Mucosa of descending colon (tissue), 3 donors: ENCODE measurements around the gene SLC25A46. TPM values are rescaled to one million over a fixed set of nuclear protein-coding genes. Genes with fewer than 3 reads are reported as not detected.
"Not testable (repeated sequence)": the region's sequence is repeated elsewhere in the genome, so short reads cannot be mapped to it uniquely, and the experiment has no call there.

ENCODE experiments used
- ATAC-seq: fragments of 200-7000 bp; cut with Tn5 transposase; one replicate; pipeline ENCODE4 v1.9.1; 2020; ENCODE audit warnings: mild to moderate bottlenecking, moderate library complexity
- DNase-seq, 3 donors: peaks; one replicate each; pipeline ENCODE4 v3.0.0-alpha.2; 2020
- H3K36me3 ChIP-seq: fragments of 200-600 bp; one replicate; pipeline ENCODE4 v1.8.0; 2021; ENCODE audit warnings: low read depth, mild to moderate bottlenecking
- H3K4me1 ChIP-seq: fragments of 200-600 bp; one replicate; pipeline ENCODE4 v1.8.0; 2021; ENCODE audit warnings: low read depth, mild to moderate bottlenecking
- H3K4me3 ChIP-seq: fragments of 200-600 bp; one replicate; pipeline ENCODE4 v1.8.0; 2021; ENCODE audit warnings: mild to moderate bottlenecking
- H3K9me3 ChIP-seq: fragments of 200-600 bp; one replicate; pipeline ENCODE4 v1.8.0; 2021; ENCODE audit warnings: mild to moderate bottlenecking
- CTCF ChIP-seq: fragments of 200-600 bp; IDR thresholded peaks from one replicate; pipeline ENCODE4 v1.8.0; 2022; ENCODE audit warnings: antibody characterized with exemption, mild to moderate bottlenecking
- intact Hi-C, 2 donors: fragments of 100-400 bp; cut with DNase I in 1 of 2; cut with micrococcal nuclease in 1 of 2; formaldehyde crosslinking; loops; one replicate each; pipeline versions ENCODE4 v1.11.0 to v1.11.1; 2022; cut with DNase I, micrococcal nuclease
- total RNA-seq, 3 donors: library from RNA; stranded (reverse); fragmentation: NEBNext Ultra II Directional in 2 of 3; extraction: Animal tissue kit (Norgen Biotek cat#: 25700) in 2 of 3; gene quantifications; one replicate each; pipeline versions ENCODE4 v1.2.1 to v1.2.4, GENCODE V29; 2021 to 2023
- donor health status: DM: no; HTN: no; CAD: no; lungs with moderate emphysema.
- donor health status: DM: no; HTN: no; CAD: no.
- donor health status: DM: no; HTN: yes; CAD: no.

SLC25A46 gene
- total RNA-seq, 3 donors from 2014 or later: 49.1 to 52.5 (median 49.5) TPM

DNA sequence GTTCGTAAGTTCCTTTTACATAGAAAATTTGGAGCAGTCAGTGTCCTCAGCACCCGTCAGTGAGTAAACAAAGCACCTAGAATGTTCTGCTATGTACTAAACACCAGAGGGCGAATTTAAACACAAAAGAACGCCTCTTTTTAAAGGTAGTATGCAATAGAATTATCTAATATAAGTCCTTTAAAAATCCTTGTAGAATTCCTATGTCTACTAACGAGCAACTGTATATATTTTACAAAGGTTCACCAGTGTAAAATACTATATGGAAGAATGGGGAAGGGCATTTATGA is 11.8 kb upstream of the SLC25A46 start:
- intact Hi-C loops: no loop called here
- no peak for DNase-seq
- TF ChIP-seq CTCF: no peak
- no peaks in the 10 kb centered on the region for H3K9me3 ChIP-seq
- no peak overlapping the region for H3K4me3 ChIP-seq
- H3K36me3 ChIP-seq: no peaks in the 10 kb centered on the region
- H3K4me1 ChIP-seq: no peaks in the 10 kb centered on the region
- ATAC-seq: peak; percentile 79

DNA sequence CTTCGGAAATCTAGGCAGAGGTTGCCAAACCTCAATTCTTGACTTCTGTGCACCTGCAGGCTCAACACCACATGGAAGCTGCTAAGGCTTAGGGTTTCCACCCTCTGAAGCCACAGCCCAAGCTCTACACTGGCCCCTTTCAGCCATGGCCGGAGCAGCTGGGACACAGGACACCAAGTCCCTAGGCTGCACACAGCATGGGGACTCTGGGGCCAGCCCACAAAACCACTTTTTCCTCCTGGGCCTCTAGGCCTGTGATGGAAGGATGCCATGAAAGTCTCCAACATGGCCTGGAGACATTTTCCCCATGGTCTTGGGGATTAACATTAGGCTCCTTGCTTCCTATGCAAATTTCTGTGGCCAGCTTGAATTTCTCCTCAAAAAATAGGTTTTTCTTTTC is 7.3 kb upstream of the SLC25A46 start:
- DNase-seq, H3K9me3 ChIP-seq, intact Hi-C loops, H3K4me1 ChIP-seq, ATAC-seq, H3K36me3 ChIP-seq, H3K4me3 ChIP-seq: not testable (repeated sequence)

DNA sequence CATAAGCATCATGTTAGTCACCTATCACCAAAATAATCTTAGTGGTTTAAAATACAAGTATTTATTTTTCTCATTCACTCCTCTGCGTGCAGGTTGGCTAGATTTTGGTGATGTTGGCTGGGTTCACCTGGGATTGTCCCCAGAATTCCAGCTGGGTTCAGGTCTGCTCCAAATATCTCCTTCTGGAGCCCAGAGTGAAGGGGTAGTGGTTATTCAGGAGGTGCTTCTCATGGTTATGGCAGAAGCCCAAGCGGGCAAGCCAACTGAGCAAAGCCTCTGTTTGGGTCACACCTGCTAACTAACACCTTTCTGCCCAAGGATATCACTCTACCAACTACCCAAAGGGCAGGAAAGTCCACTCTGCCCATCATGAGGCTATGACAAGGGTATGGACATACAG is 4.7 kb upstream of the SLC25A46 start:
- no peak for TF ChIP-seq CTCF
- no peak for ATAC-seq
- no peaks in the 10 kb centered on the region for H3K9me3 ChIP-seq
- H3K4me1 ChIP-seq: no peaks in the 10 kb centered on the region
- no peaks in the 10 kb centered on the region for H3K36me3 ChIP-seq
- intact Hi-C loops: no loop called here
- no peak for DNase-seq
- H3K4me3 ChIP-seq: no peak overlapping the region

- no peak for TF ChIP-seq CTCF
- DNase-seq (no peak), ATAC-seq (no peak)
- Histone ChIP-seq H3K36me3 (no peaks in the 10 kb centered on the region), H3K4me1 (peaks cover 10% of the 10 kb centered on the region), H3K9me3 (no peaks in the 10 kb centered on the region), H3K4me3 (no peak overlapping the region)
- intact Hi-C loops: no loop called here
Observed at GRCh38 chr5:110735556-110735955, 3.3 kb upstream of the SLC25A46 start.

GRCh38 chr5:110736753-110737152 is 2.1 kb upstream of the SLC25A46 start:
- Histone ChIP-seq H3K36me3 (no peaks in the 10 kb centered on the region), H3K9me3 (no peaks in the 10 kb centered on the region), H3K4me1 (peaks cover 10% of the 10 kb centered on the region), H3K4me3 (no peak overlapping the region)
- no peak for TF ChIP-seq CTCF
- DNase-seq (peak in 2 of 3 donors; percentile 15 to 38), ATAC-seq (peak; percentile 67)
- intact Hi-C loops: no loop called here

- Histone ChIP-seq H3K36me3 (no peaks in the 10 kb centered on the region), H3K4me3 (peak overlapping the region; percentile 94), H3K9me3 (no peaks in the 10 kb centered on the region), H3K4me1 (peaks cover 10% of the 10 kb centered on the region)
- no peak for TF ChIP-seq CTCF
- DNase-seq: no peak
- intact Hi-C loops: no loop called here
- ATAC-seq: peak; percentile 68
Observed at GRCh38 chr5:110738503-110738811, 350 bp upstream of the SLC25A46 start.
